Smooth muscle cell (in vitro differentiated cells): ENCODE data around the gene DLG2. TPM values are rescaled to one million over a fixed set of nuclear protein-coding genes. Genes with fewer than 3 reads are reported as not detected.

ENCODE experiments used
- DNase-seq: peaks from one replicate; lab custom pipeline; 2025; ENCODE audit not compliant: unreplicated experiment; lab: John Stamatoyannopoulos, UW
- H2AFZ ChIP-seq: fragments of 200-600 bp; sonication (generic); 2 replicates; pipeline ENCODE4 v1.6.0; 2016; ENCODE audit warnings: antibody characterized with exemption, low read depth, mild to moderate bottlenecking
- H3F3A ChIP-seq: fragments of 200-600 bp; sonication (generic); 2 replicates; pipeline ENCODE4 v1.6.0; 2017; ENCODE audit warnings: antibody characterized with exemption, low read depth
- H3K27ac ChIP-seq: fragments of 200-600 bp; sonication (generic); 2 replicates; pipeline ENCODE4 v1.5.1; 2016; ENCODE audit warnings: low read depth, mild to moderate bottlenecking
- H3K27me3 ChIP-seq: fragments of 200-600 bp; sonication (generic); 2 replicates; pipeline ENCODE4 v1.6.1; 2016; ENCODE audit warnings: low read depth, mild to moderate bottlenecking
- H3K36me3 ChIP-seq: fragments of 200-600 bp; sonication (generic); 2 replicates; pipeline ENCODE4 v1.5.1; 2016; ENCODE audit warnings: low read depth
- H3K4me1 ChIP-seq: fragments of 200-600 bp; sonication (generic); 2 replicates; pipeline ENCODE4 v1.5.1; 2016; ENCODE audit warnings: low read depth
- H3K4me2 ChIP-seq: fragments of 200-600 bp; sonication (generic); 2 replicates; pipeline ENCODE4 v1.6.0; 2016; ENCODE audit warnings: mild to moderate bottlenecking
- H3K4me3 ChIP-seq: fragments of 200-600 bp; sonication (generic); 2 replicates; pipeline ENCODE4 v1.5.1; 2016; ENCODE audit warnings: mild to moderate bottlenecking
- H3K79me2 ChIP-seq: fragments of 200-600 bp; sonication (generic); 2 replicates; pipeline ENCODE4 v1.6.0; 2016; ENCODE audit warnings: low read depth, mild to moderate bottlenecking
- H3K9ac ChIP-seq: fragments of 200-600 bp; sonication (generic); 2 replicates; pipeline ENCODE4 v1.6.0; 2016; ENCODE audit warnings: low read depth
- H3K9me3 ChIP-seq: fragments of 200-600 bp; sonication (generic); replicated peaks from 2 replicates; pipeline ENCODE4 v1.5.1; 2016; ENCODE audit warnings: low read depth
- H4K20me1 ChIP-seq: fragments of 200-600 bp; sonication (generic); 2 replicates; pipeline ENCODE4 v1.6.0; 2016; ENCODE audit warnings: low read depth
- CTCF ChIP-seq: fragments of 200-600 bp; sonication (generic); IDR thresholded peaks from 2 replicates; pipeline ENCODE4 v1.5.1; 2017; ENCODE audit warnings: borderline replicate concordance, mild to moderate bottlenecking, antibody characterized with exemption; ENCODE audit not compliant: insufficient read depth, poor library complexity, severe bottlenecking
- WGBS: methylation state at CpG from one replicate; pipeline ENCODE4 v1.1.7; 2016; ENCODE audit warnings: low lambda C conversion rate; 5-methylcytosine and 5-hydroxymethylcytosine counted together
- polyA plus RNA-seq: library from polyadenylated mRNA; unstranded; fragments of >200 nt; fragmentation: Nextera tagmentation; extraction: Ambion mirVana; gene quantifications from 2 replicates; pipeline ENCODE4 v1.2.1, GENCODE V29; 2016
- total RNA-seq: library from RNA; depleted of rRNA; stranded (reverse); fragments of >200 nt; gene quantifications from 2 replicates; pipeline ENCODE4 v1.2.3, GENCODE V29; 2014

Gene DLG2
- total and polyA plus RNA-seq, 2 experiments from 2014 or later, result 0.74 to 1.1 TPM

- H3K4me3 ChIP-seq, result no peak overlapping the region
- no peak overlapping the region for H2AFZ ChIP-seq
- DNase-seq, result no peak
- TF ChIP-seq CTCF, result no peak
- H4K20me1 ChIP-seq, result no peaks in the 10 kb centered on the region
- no peaks in the 10 kb centered on the region for H3K36me3 ChIP-seq
- no peaks in the 10 kb centered on the region for H3F3A ChIP-seq
- no peaks in the 10 kb centered on the region for H3K9me3 ChIP-seq
- H3K9ac ChIP-seq, result no peak overlapping the region
- no peaks in the 10 kb centered on the region for H3K79me2 ChIP-seq
- WGBS, result 96% methylated on average over 2 of the region's 2 CpGs
- H3K27ac ChIP-seq, result no peak overlapping the region
- H3K27me3 ChIP-seq, result no peaks in the 10 kb centered on the region
- no peak overlapping the region for H3K4me2 ChIP-seq
- no peaks in the 10 kb centered on the region for H3K4me1 ChIP-seq
These were observed 2185.5 kb downstream of the DLG2 start for GRCh38 chr11:83441601-83442000.

- no peaks in the 10 kb centered on the region for H3F3A ChIP-seq
- H3K36me3 ChIP-seq, result no peaks in the 10 kb centered on the region
- DNase-seq, result no peak
- WGBS, result 79% methylated on average over 4 of the region's 4 CpGs
- no peak overlapping the region for H3K4me3 ChIP-seq
- H3K9me3 ChIP-seq, result no peaks in the 10 kb centered on the region
- H3K9ac ChIP-seq, result no peak overlapping the region
- no peak overlapping the region for H3K27ac ChIP-seq
- H3K27me3 ChIP-seq, result no peaks in the 10 kb centered on the region
- H4K20me1 ChIP-seq, result no peaks in the 10 kb centered on the region
- H3K79me2 ChIP-seq, result no peaks in the 10 kb centered on the region
- no peak for TF ChIP-seq CTCF
- H2AFZ ChIP-seq, result no peak overlapping the region
- no peak overlapping the region for H3K4me2 ChIP-seq
- no peaks in the 10 kb centered on the region for H3K4me1 ChIP-seq
These were observed 2186.0 kb downstream of the DLG2 start for GRCh38 chr11:83441171-83441570.

- H3K4me1 ChIP-seq, result no peaks in the 10 kb centered on the region
- no peak overlapping the region for H3K4me3 ChIP-seq
- no peaks in the 10 kb centered on the region for H3K79me2 ChIP-seq
- H3K9me3 ChIP-seq, result no peaks in the 10 kb centered on the region
- no peak overlapping the region for H2AFZ ChIP-seq
- WGBS, result 94% methylated on average over 2 of the region's 2 CpGs
- DNase-seq, result no peak
- no peak overlapping the region for H3K27ac ChIP-seq
- no peak for TF ChIP-seq CTCF
- no peaks in the 10 kb centered on the region for H3F3A ChIP-seq
- no peak overlapping the region for H3K4me2 ChIP-seq
- H3K27me3 ChIP-seq, result no peaks in the 10 kb centered on the region
- H3K36me3 ChIP-seq, result no peaks in the 10 kb centered on the region
- no peak overlapping the region for H3K9ac ChIP-seq
- no peaks in the 10 kb centered on the region for H4K20me1 ChIP-seq
These were observed 2188.7 kb downstream of the DLG2 start for GRCh38 chr11:83438438-83438837.

- Histone ChIP-seq H2AFZ (no peak overlapping the region), H3K36me3 (no peaks in the 10 kb centered on the region), H3K4me1 (no peaks in the 10 kb centered on the region), H3K79me2 (no peaks in the 10 kb centered on the region), H3F3A (no peaks in the 10 kb centered on the region), H3K9ac (no peak overlapping the region), H3K4me2 (no peak overlapping the region), H3K27ac (no peak overlapping the region), H3K9me3 (no peaks in the 10 kb centered on the region), H3K4me3 (no peak overlapping the region), H4K20me1 (no peaks in the 10 kb centered on the region), H3K27me3 (no peaks in the 10 kb centered on the region)
- DNase-seq, result no peak
- 82% methylated on average over 4 of the region's 4 CpGs for WGBS
- TF ChIP-seq CTCF, result no peak
These were observed 2189.2 kb downstream of the DLG2 start for GRCh38 chr11:83437939-83438338.
